Smooth muscle cell (in vitro differentiated cells): Measurements from ENCODE around the gene TNFSF9. TPM values are rescaled to one million over a fixed set of nuclear protein-coding genes. Genes with fewer than 3 reads are reported as not detected.
"Not testable (repeated sequence)": the region's sequence is repeated elsewhere in the genome, so short reads cannot be mapped to it uniquely, and the experiment has no call there.

Experiments used
- DNase-seq: peaks from one replicate; lab custom pipeline; 2025; ENCODE audit not compliant: unreplicated experiment; lab: John Stamatoyannopoulos, UW
- H2AFZ ChIP-seq: fragments of 200-600 bp; sonication (generic); 2 replicates; pipeline ENCODE4 v1.6.0; 2016; ENCODE audit warnings: antibody characterized with exemption, low read depth, mild to moderate bottlenecking
- H3F3A ChIP-seq: fragments of 200-600 bp; sonication (generic); 2 replicates; pipeline ENCODE4 v1.6.0; 2017; ENCODE audit warnings: antibody characterized with exemption, low read depth
- H3K27ac ChIP-seq: fragments of 200-600 bp; sonication (generic); 2 replicates; pipeline ENCODE4 v1.5.1; 2016; ENCODE audit warnings: low read depth, mild to moderate bottlenecking
- H3K27me3 ChIP-seq: fragments of 200-600 bp; sonication (generic); 2 replicates; pipeline ENCODE4 v1.6.1; 2016; ENCODE audit warnings: low read depth, mild to moderate bottlenecking
- H3K36me3 ChIP-seq: fragments of 200-600 bp; sonication (generic); 2 replicates; pipeline ENCODE4 v1.5.1; 2016; ENCODE audit warnings: low read depth
- H3K4me1 ChIP-seq: fragments of 200-600 bp; sonication (generic); 2 replicates; pipeline ENCODE4 v1.5.1; 2016; ENCODE audit warnings: low read depth
- H3K4me2 ChIP-seq: fragments of 200-600 bp; sonication (generic); 2 replicates; pipeline ENCODE4 v1.6.0; 2016; ENCODE audit warnings: mild to moderate bottlenecking
- H3K4me3 ChIP-seq: fragments of 200-600 bp; sonication (generic); 2 replicates; pipeline ENCODE4 v1.5.1; 2016; ENCODE audit warnings: mild to moderate bottlenecking
- H3K79me2 ChIP-seq: fragments of 200-600 bp; sonication (generic); 2 replicates; pipeline ENCODE4 v1.6.0; 2016; ENCODE audit warnings: low read depth, mild to moderate bottlenecking
- H3K9ac ChIP-seq: fragments of 200-600 bp; sonication (generic); 2 replicates; pipeline ENCODE4 v1.6.0; 2016; ENCODE audit warnings: low read depth
- H3K9me3 ChIP-seq: fragments of 200-600 bp; sonication (generic); replicated peaks from 2 replicates; pipeline ENCODE4 v1.5.1; 2016; ENCODE audit warnings: low read depth
- H4K20me1 ChIP-seq: fragments of 200-600 bp; sonication (generic); 2 replicates; pipeline ENCODE4 v1.6.0; 2016; ENCODE audit warnings: low read depth
- WGBS: methylation state at CpG from one replicate; pipeline ENCODE4 v1.1.7; 2016; ENCODE audit warnings: low lambda C conversion rate; 5-methylcytosine and 5-hydroxymethylcytosine counted together
- polyA plus RNA-seq: library from polyadenylated mRNA; unstranded; fragments of >200 nt; fragmentation: Nextera tagmentation; extraction: Ambion mirVana; gene quantifications from 2 replicates; pipeline ENCODE4 v1.2.1, GENCODE V29; 2016
- small RNA-seq: library from RNA; depleted of rRNA; stranded (forward); fragments of <200 nt; gene quantifications from one replicate; pipeline ENCODE3, GENCODE V24; 2014
- total RNA-seq: library from RNA; depleted of rRNA; stranded (reverse); fragments of >200 nt; gene quantifications from 2 replicates; pipeline ENCODE4 v1.2.3, GENCODE V29; 2014
- TF ChIP-seq, protein P1 (sequence below): fragments of 200-600 bp; sonication (generic); IDR thresholded peaks from 2 replicates; pipeline ENCODE4 v1.5.1; 2017; ENCODE audit warnings: borderline replicate concordance, mild to moderate bottlenecking, antibody characterized with exemption; ENCODE audit not compliant: insufficient read depth, poor library complexity, severe bottlenecking

The TNFSF9 gene
- total and polyA plus RNA-seq, 2 experiments from 2014 or later, result 3.4 to 7.3 TPM

DNA sequence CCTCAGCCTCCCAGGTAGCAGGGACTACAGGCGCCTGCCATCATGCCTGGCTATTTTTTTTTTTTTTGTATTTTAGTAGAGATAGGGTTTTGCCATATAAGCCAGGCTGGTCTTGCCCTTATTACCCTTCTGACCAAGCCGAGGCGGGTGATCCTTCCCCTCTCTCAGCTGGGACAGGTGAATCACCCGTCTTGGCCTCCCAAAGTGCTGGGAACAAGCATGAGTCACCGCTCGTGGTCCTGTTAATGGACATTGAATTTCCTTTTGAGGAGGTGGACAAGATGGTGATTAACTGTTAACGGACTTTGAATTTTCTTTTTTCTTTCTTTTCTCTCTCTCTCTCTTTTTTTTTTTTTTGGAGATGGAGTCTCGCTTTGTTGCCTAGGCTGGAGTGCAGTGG, 49.5 kb downstream of the TNFSF9 start:
- DNase-seq, result no peak

DNA sequence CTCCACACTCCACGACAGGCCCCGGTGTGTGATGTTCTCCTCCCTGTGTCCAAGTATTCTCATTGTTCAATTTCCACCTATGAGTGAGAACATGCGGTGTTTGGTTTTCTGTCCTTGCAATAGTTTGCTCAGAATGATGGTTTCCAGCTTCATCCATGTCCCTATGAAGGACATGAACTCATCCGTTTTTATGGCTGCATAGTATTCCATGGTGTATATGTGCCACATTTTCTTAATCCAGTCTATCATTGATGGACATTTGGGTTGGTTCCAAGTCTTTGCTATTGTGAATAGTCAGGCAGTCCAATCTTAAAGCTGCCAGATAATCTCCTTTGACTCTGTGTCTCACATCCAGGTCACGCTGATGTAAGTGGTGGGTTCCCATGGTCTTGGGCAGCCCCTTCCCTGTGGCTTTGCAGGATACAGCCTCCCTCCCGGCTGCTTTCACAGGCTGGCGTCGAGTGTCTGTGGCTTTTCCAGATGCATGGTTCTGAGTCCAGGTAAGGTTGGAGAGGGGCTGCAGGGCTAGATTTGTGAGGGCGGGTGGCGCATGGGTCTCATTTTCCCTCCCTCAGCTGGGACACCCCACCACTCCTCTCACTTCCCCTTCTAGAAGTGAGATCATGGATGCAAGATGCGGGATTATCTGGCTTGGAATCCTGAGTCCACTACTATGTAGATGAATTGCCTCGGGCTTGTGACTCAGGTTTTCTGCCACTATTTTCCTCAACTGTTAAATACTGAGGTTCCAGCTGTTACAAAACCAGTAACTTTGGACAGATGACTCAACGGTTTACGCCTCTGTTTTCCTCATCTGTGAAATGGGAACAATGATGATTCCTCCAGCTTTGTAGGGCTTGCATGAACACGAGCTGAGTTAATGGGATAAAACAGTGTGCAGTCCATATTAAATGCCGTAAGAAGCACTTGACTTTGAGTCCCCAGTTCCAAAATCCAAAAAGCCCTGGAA, 52.0 kb downstream of the TNFSF9 start:
- H2AFZ ChIP-seq, DNase-seq, H3K79me2 ChIP-seq, H3F3A ChIP-seq, H3K9me3 ChIP-seq, H3K4me3 ChIP-seq, H3K9ac ChIP-seq, H3K36me3 ChIP-seq, H4K20me1 ChIP-seq, H3K4me2 ChIP-seq, H3K4me1 ChIP-seq, H3K27ac ChIP-seq: not testable (repeated sequence)
- peaks cover 27% of the 10 kb centered on the region for H3K27me3 ChIP-seq
- 85% methylated on average over 14 of the region's 16 CpGs for WGBS

More for the DNA sequence above, 49.5 kb downstream of the TNFSF9 start:
- TF ChIP-seq, protein P1, sequence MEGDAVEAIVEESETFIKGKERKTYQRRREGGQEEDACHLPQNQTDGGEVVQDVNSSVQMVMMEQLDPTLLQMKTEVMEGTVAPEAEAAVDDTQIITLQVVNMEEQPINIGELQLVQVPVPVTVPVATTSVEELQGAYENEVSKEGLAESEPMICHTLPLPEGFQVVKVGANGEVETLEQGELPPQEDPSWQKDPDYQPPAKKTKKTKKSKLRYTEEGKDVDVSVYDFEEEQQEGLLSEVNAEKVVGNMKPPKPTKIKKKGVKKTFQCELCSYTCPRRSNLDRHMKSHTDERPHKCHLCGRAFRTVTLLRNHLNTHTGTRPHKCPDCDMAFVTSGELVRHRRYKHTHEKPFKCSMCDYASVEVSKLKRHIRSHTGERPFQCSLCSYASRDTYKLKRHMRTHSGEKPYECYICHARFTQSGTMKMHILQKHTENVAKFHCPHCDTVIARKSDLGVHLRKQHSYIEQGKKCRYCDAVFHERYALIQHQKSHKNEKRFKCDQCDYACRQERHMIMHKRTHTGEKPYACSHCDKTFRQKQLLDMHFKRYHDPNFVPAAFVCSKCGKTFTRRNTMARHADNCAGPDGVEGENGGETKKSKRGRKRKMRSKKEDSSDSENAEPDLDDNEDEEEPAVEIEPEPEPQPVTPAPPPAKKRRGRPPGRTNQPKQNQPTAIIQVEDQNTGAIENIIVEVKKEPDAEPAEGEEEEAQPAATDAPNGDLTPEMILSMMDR, result no peak
- H4K20me1 ChIP-seq, result no peaks in the 10 kb centered on the region
- H3K36me3 ChIP-seq, result no peaks in the 10 kb centered on the region
- no peaks in the 10 kb centered on the region for H3K4me1 ChIP-seq
- no peaks in the 10 kb centered on the region for H3K79me2 ChIP-seq
- no peak overlapping the region for H2AFZ ChIP-seq
- H3K27ac ChIP-seq, result no peak overlapping the region
- no peaks in the 10 kb centered on the region for H3F3A ChIP-seq
- H3K27me3 ChIP-seq, result peaks cover 2% of the 10 kb centered on the region
- no peak overlapping the region for H3K4me2 ChIP-seq
- WGBS, result 48% methylated on average over 7 of the region's 8 CpGs
- no peak overlapping the region for H3K9ac ChIP-seq
- H3K4me3 ChIP-seq, result no peak overlapping the region
- no peaks in the 10 kb centered on the region for H3K9me3 ChIP-seq

Small RNA genes within 50 kb of the gene (small RNA-seq; reads per million reads assigned to genes)
- gene AC010503.2 (not detected), gene RF00019 (not detected)

Other genes starting within 250 kb of the TNFSF9 start
- gene ACER1, start 197.4 kb upstream of the TNFSF9 start, total RNA-seq, result 0.09 TPM in 1 of 2 replicates, not detected in the other
- not detected in 2 replicates for gene ACER1, start 197.4 kb upstream of the TNFSF9 start, polyA plus RNA-seq
- gene CLPP, start 169.5 kb upstream of the TNFSF9 start, total RNA-seq, result 59.1 and 85.9 TPM in 2 replicates
- gene CLPP, start 169.5 kb upstream of the TNFSF9 start, polyA plus RNA-seq, result 117 and 118 TPM in 2 replicates
- gene ALKBH7, start 158.2 kb upstream of the TNFSF9 start, total RNA-seq, result 34.4 and 38.2 TPM in 2 replicates
- gene ALKBH7, start 158.2 kb upstream of the TNFSF9 start, polyA plus RNA-seq, result 100 and 103 TPM in 2 replicates
- 0.67 and 1.2 TPM in 2 replicates for gene PSPN, start 155.1 kb upstream of the TNFSF9 start, total RNA-seq
- 2.0 and 2.1 TPM in 2 replicates for gene PSPN, start 155.1 kb upstream of the TNFSF9 start, polyA plus RNA-seq
- gene GTF2F1, start 137.9 kb upstream of the TNFSF9 start, total RNA-seq, result 35.6 and 65.8 TPM in 2 replicates
- 34.7 and 43.0 TPM in 2 replicates for gene GTF2F1, start 137.9 kb upstream of the TNFSF9 start, polyA plus RNA-seq
- gene KHSRP, start 106.2 kb upstream of the TNFSF9 start, total RNA-seq, result 59.1 and 88.3 TPM in 2 replicates
- gene KHSRP, start 106.2 kb upstream of the TNFSF9 start, polyA plus RNA-seq, result 169 and 179 TPM in 2 replicates
- not detected in 2 replicates for gene SLC25A41, start 97.3 kb upstream of the TNFSF9 start, total RNA-seq
- gene SLC25A41, start 97.3 kb upstream of the TNFSF9 start, polyA plus RNA-seq, result 0.30 and 0.57 TPM in 2 replicates
- gene SLC25A23, start 71.2 kb upstream of the TNFSF9 start, total RNA-seq, result 34.2 and 57.1 TPM in 2 replicates
- 46.9 and 58.7 TPM in 2 replicates for gene SLC25A23, start 71.2 kb upstream of the TNFSF9 start, polyA plus RNA-seq
- 4.0 and 7.8 TPM in 2 replicates for gene CRB3, start 66.8 kb upstream of the TNFSF9 start, total RNA-seq
- gene CRB3, start 66.8 kb upstream of the TNFSF9 start, polyA plus RNA-seq, result 2.5 and 12.1 TPM in 2 replicates
- 0.04 TPM in 1 of 2 replicates, not detected in the other for gene DENND1C, start 49.2 kb upstream of the TNFSF9 start, total RNA-seq
- 0.67 and 3.3 TPM in 2 replicates for gene DENND1C, start 49.2 kb upstream of the TNFSF9 start, polyA plus RNA-seq
- gene TUBB4A, start 28.7 kb upstream of the TNFSF9 start, total RNA-seq, result not detected in 2 replicates
- not detected in 2 replicates for gene TUBB4A, start 28.7 kb upstream of the TNFSF9 start, polyA plus RNA-seq
- 0.54 TPM in 1 of 2 replicates, not detected in the other for gene CD70, start 60.1 kb downstream of the TNFSF9 start, total RNA-seq
- not detected in 2 replicates for gene CD70, start 60.1 kb downstream of the TNFSF9 start, polyA plus RNA-seq
- not detected in 2 replicates for gene TNFSF14, start 139.1 kb downstream of the TNFSF9 start, total RNA-seq
- gene TNFSF14, start 139.1 kb downstream of the TNFSF9 start, polyA plus RNA-seq, result not detected in 2 replicates
- gene C3, start 189.6 kb downstream of the TNFSF9 start, total RNA-seq, result 10.0 and 25.1 TPM in 2 replicates
- 6.4 and 8.8 TPM in 2 replicates for gene C3, start 189.6 kb downstream of the TNFSF9 start, polyA plus RNA-seq
- gene GPR108, start 206.6 kb downstream of the TNFSF9 start, total RNA-seq, result 34.4 and 51.3 TPM in 2 replicates
- 62.1 and 75.1 TPM in 2 replicates for gene GPR108, start 206.6 kb downstream of the TNFSF9 start, polyA plus RNA-seq
- gene TRIP10, start 208.7 kb downstream of the TNFSF9 start, total RNA-seq, result 55.0 and 57.8 TPM in 2 replicates
- 67.8 and 89.8 TPM in 2 replicates for gene TRIP10, start 208.7 kb downstream of the TNFSF9 start, polyA plus RNA-seq
- 6.5 and 9.3 TPM in 2 replicates for gene SH2D3A, start 236.4 kb downstream of the TNFSF9 start, total RNA-seq
- 6.2 and 15.8 TPM in 2 replicates for gene SH2D3A, start 236.4 kb downstream of the TNFSF9 start, polyA plus RNA-seq
- gene VAV1, start 241.7 kb downstream of the TNFSF9 start, total RNA-seq, result not detected in 2 replicates
- not detected in 2 replicates for gene VAV1, start 241.7 kb downstream of the TNFSF9 start, polyA plus RNA-seq